Vagina (tissue), 2 donors: ENCODE results near the gene LRRC42.

Source experiments
- POLR2A ChIP-seq, 2 donors: fragments of 450-650 bp; IDR thresholded peaks; one replicate each; pipeline ENCODE4 v1.6.1; 2017; ENCODE audit warnings: antibody characterized with exemption in 2 of 2, mild to moderate bottlenecking in 2 of 2, moderate library complexity in 2 of 2
- POLR2AphosphoS5 ChIP-seq, 2 donors: sonication (generic); formaldehyde crosslinking; IDR thresholded peaks; one replicate each; pipeline ENCODE4 v1.9.0; 2017; ENCODE audit warnings: antibody characterized with exemption in 2 of 2, mild to moderate bottlenecking in 2 of 2, low read depth in 1 of 2; ENCODE audit not compliant: insufficient read depth in 1 of 2
- TF ChIP-seq, protein P1 (sequence below), 3 experiments: fragments of 450-650 bp in 2 of 3; fragments of 200-600 bp in 1 of 3; sonication (generic) in 1 of 3; IDR thresholded peaks; one replicate each; pipeline ENCODE4 v1.5.1; 2017 to 2019; ENCODE audit warnings: antibody characterized with exemption in 3 of 3, mild to moderate bottlenecking in 2 of 3, moderate library complexity in 2 of 3

DNA sequence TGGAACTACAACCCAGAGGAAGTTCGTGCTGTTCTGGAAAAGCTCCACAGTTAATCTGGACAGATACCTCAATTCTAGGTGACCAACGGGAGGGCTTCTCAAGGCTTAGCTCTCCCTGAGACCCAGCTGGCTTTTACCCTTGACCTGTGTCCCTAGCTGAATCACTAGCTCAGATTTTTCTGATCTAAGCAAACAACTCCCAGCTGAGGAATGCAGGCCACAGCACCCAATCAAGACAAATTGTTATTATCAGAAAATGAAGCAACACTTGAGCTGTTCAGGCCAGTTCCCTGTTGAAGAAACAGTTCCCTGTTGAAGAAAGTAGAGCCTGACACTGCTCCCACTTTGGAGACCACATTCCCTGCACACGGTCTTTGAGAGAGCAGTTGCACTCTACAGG is 36.2 kb upstream of the LRRC42 start:
- TF ChIP-seq POLR2AphosphoS5 (IDR thresholded peaks at IDR 0.05; ENCODE audit: insufficient read depth in 1 of 2, low read depth in 1 of 2) (no peak), POLR2A (IDR thresholded peaks at IDR 0.05) (no peak)
- TF ChIP-seq, protein P1, sequence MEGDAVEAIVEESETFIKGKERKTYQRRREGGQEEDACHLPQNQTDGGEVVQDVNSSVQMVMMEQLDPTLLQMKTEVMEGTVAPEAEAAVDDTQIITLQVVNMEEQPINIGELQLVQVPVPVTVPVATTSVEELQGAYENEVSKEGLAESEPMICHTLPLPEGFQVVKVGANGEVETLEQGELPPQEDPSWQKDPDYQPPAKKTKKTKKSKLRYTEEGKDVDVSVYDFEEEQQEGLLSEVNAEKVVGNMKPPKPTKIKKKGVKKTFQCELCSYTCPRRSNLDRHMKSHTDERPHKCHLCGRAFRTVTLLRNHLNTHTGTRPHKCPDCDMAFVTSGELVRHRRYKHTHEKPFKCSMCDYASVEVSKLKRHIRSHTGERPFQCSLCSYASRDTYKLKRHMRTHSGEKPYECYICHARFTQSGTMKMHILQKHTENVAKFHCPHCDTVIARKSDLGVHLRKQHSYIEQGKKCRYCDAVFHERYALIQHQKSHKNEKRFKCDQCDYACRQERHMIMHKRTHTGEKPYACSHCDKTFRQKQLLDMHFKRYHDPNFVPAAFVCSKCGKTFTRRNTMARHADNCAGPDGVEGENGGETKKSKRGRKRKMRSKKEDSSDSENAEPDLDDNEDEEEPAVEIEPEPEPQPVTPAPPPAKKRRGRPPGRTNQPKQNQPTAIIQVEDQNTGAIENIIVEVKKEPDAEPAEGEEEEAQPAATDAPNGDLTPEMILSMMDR (IDR thresholded peaks at IDR 0.05): no peak
